Motor neuron (in vitro differentiated cells): ENCODE results near the gene PKD2. TPM values are rescaled to one million over a fixed set of nuclear protein-coding genes. Genes with fewer than 3 reads are reported as not detected.

Experiments
- ATAC-seq, 8 experiments: fragments of 200-7000 bp; cut with Tn5 transposase; replicated peaks in 6 of 8; 2 replicates each; pipeline ENCODE4 v1.8.0; 2021; ENCODE audit warnings: mild to moderate bottlenecking in 8 of 8, moderate library complexity in 8 of 8
- H3K27ac ChIP-seq, 2 donors: fragments of 250-450 bp; sonication (Bioruptor Pico); 2 replicates each; pipeline ENCODE4 v1.9.0; 2021; ENCODE audit warnings: antibody characterized with exemption in 2 of 2, mild to moderate bottlenecking in 2 of 2, moderate library complexity in 1 of 2
- H3K4me1 ChIP-seq, 2 donors: fragments of 250-450 bp; sonication (Bioruptor Pico); replicated peaks in 1 of 2; 2 replicates each; pipeline ENCODE4 v1.6.1; 2021; ENCODE audit warnings: antibody characterized with exemption in 2 of 2, mild to moderate bottlenecking in 2 of 2, moderate library complexity in 1 of 2
- H3K4me3 ChIP-seq, 5 donors: fragments of 250-450 bp; sonication (Bioruptor Pico); 2 replicates each; pipeline ENCODE4 v1.9.0; 2021; ENCODE audit warnings: antibody characterized with exemption in 5 of 5, mild to moderate bottlenecking in 5 of 5, moderate library complexity in 4 of 5
- WGBS, 10 experiments: fragments of 450-650 bp; shearing (Covaris generic); methylation state at CpG; one replicate each; pipeline ENCODE4 v1.0.0; 2022; 5-methylcytosine and 5-hydroxymethylcytosine counted together
- in situ Hi-C, 9 experiments: fragments of 400-800 bp; cut with MboI; loops; one replicate each; pipeline ENCODE4 v1.15.0; 2021; ENCODE audit warnings: low sequenced_read_pairs in 9 of 9, low pct_unique_long_range_greater_than_20kb in 2 of 9; ENCODE audit not compliant: unreplicated experiment in 9 of 9
- total RNA-seq, 8 experiments: library from RNA; unstranded; fragments of 300-600 nt; gene quantifications; 2 replicates each; pipeline versions ENCODE4 v1.2.3 to v1.2.4, GENCODE V29; 2022

The PKD2 gene
- total RNA-seq, 8 experiments from 2014 or later, result 13.3 to 34.7 (median 16.3) TPM

- in situ Hi-C loops, result loop anchor here in 4 of 9 experiments (10.0 to 25.0 kb wide), 3 partner anchors 177 to 477 kb away; partner anchors contain the start of gene PYURF (in 4 of the 4)
- ATAC-seq, result no peak
- 56 to 100% (median 91%) methylated on average over 1 to 2 of the region's 2 CpGs; no CpG with 5 or more reads in 4 of the 10 experiments for WGBS, 10 experiments
- H3K27ac ChIP-seq, result no peak overlapping the region
- H3K4me3 ChIP-seq, result no peak overlapping the region
- no peaks in the 10 kb centered on the region for H3K4me1 ChIP-seq
Observed at GRCh38 chr4:88035292-88035691, 27.9 kb downstream of the PKD2 start.

GRCh38 chr4:88037447-88037846 is 30.0 kb downstream of the PKD2 start:
- no peaks in the 10 kb centered on the region for H3K4me1 ChIP-seq
- no peak overlapping the region for H3K4me3 ChIP-seq
- 67 to 100% (median 83%) methylated on average over 1 of the region's 1 CpG; no CpG with 5 or more reads in 3 of the 10 experiments for WGBS, 10 experiments
- H3K27ac ChIP-seq, result no peak overlapping the region
- in situ Hi-C loops, result loop anchor here in 4 of 9 experiments (10.0 to 25.0 kb wide), 3 partner anchors 175 to 475 kb away; partner anchors contain the start of gene PYURF (in 4 of the 4)
- ATAC-seq, result no peak

- in situ Hi-C loops, result loop anchor here in 4 of 9 experiments (10.0 to 25.0 kb wide), 3 partner anchors 174 to 474 kb away; partner anchors contain the start of gene PYURF (in 4 of the 4)
- no peak for ATAC-seq
- 67 to 100% (median 86%) methylated on average over 1 to 4 of the region's 4 CpGs; no CpG with 5 or more reads in 2 of the 10 experiments for WGBS, 10 experiments
- H3K4me3 ChIP-seq, result no peak overlapping the region
- no peak overlapping the region for H3K27ac ChIP-seq
- no peaks in the 10 kb centered on the region for H3K4me1 ChIP-seq
Observed at GRCh38 chr4:88037936-88038335, 30.5 kb downstream of the PKD2 start.

- Histone ChIP-seq H3K4me1 (no peaks in the 10 kb centered on the region), H3K27ac (no peak overlapping the region), H3K4me3 (no peak overlapping the region)
- 75 to 100% (median 94%) methylated on average over 2 to 3 of the region's 3 CpGs; no CpG with 5 or more reads in 2 of the 10 experiments for WGBS, 10 experiments
- in situ Hi-C loops, result loop anchor here in 4 of 9 experiments (25.0 kb wide), 2 partner anchors 172 to 472 kb away; partner anchors contain the start of gene PYURF (in 4 of the 4)
- ATAC-seq, result no peak
Observed at GRCh38 chr4:88040707-88041106, 33.3 kb downstream of the PKD2 start.

- Histone ChIP-seq H3K27ac (no peak overlapping the region), H3K4me3 (no peak overlapping the region), H3K4me1 (no peaks in the 10 kb centered on the region)
- WGBS, 10 experiments, result 86 to 100% (median 100%) methylated on average over 1 to 2 of the region's 2 CpGs; no CpG with 5 or more reads in 5 of the 10 experiments
- in situ Hi-C loops, result loop anchor here in 4 of 9 experiments (25.0 kb wide), 2 partner anchors 171 to 471 kb away; partner anchors contain the start of gene PYURF (in 4 of the 4)
- no peak for ATAC-seq
Observed at GRCh38 chr4:88041626-88042025, 34.2 kb downstream of the PKD2 start.

GRCh38 chr4:88043001-88043400 is 35.6 kb downstream of the PKD2 start:
- in situ Hi-C loops, result loop anchor here in 4 of 9 experiments (25.0 kb wide), 2 partner anchors 169 to 469 kb away; partner anchors contain the start of gene PYURF (in 4 of the 4)
- H3K4me3 ChIP-seq, result no peak overlapping the region
- H3K27ac ChIP-seq, result no peak overlapping the region
- no peaks in the 10 kb centered on the region for H3K4me1 ChIP-seq
- ATAC-seq, result no peak
- 83 to 100% (median 100%) methylated on average over 1 of the region's 1 CpG; no CpG with 5 or more reads in 4 of the 10 experiments for WGBS, 10 experiments

- 79 to 100% (median 97%) methylated on average over 1 to 8 of the region's 8 CpGs; no CpG with 5 or more reads in 2 of the 10 experiments for WGBS, 10 experiments
- peak in 1 of 8 experiments; percentile 73 for ATAC-seq
- in situ Hi-C loops, result loop anchor here in 4 of 9 experiments (25.0 kb wide), 2 partner anchors 169 to 469 kb away; partner anchors contain the start of gene PYURF (in 4 of the 4)
- H3K27ac ChIP-seq, result no peak overlapping the region
- H3K4me3 ChIP-seq, result no peak overlapping the region
- no peaks in the 10 kb centered on the region for H3K4me1 ChIP-seq
Observed at GRCh38 chr4:88043586-88044340, 36.3 kb downstream of the PKD2 start.

- H3K27ac ChIP-seq, result no peak overlapping the region
- no peak for ATAC-seq
- no peak overlapping the region for H3K4me3 ChIP-seq
- in situ Hi-C loops, result loop anchor here in 4 of 9 experiments (25.0 kb wide), 2 partner anchors 167 to 467 kb away; partner anchors contain the start of gene PYURF (in 4 of the 4)
- no peaks in the 10 kb centered on the region for H3K4me1 ChIP-seq
Observed at GRCh38 chr4:88045021-88045420, 37.6 kb downstream of the PKD2 start.

GRCh38 chr4:88054229-88054628 is 46.8 kb downstream of the PKD2 start:
- 59 to 100% (median 100%) methylated on average over 1 to 3 of the region's 4 CpGs; no CpG with 5 or more reads in 1 of the 10 experiments for WGBS, 10 experiments
- in situ Hi-C loops, result loop anchor here in 1 of 9 experiments (10.0 kb wide), 1 partner anchor 151 kb away; no protein-coding TSS in a partner anchor
- Histone ChIP-seq H3K27ac (no peak overlapping the region), H3K4me1 (no peaks in the 10 kb centered on the region), H3K4me3 (no peak overlapping the region)
- no peak for ATAC-seq

GRCh38 chr4:88054901-88055300 is 47.5 kb downstream of the PKD2 start:
- in situ Hi-C loops, result loop anchor here in 1 of 9 experiments (10.0 kb wide), 1 partner anchor 150 kb away; no protein-coding TSS in a partner anchor
- H3K4me3 ChIP-seq, result no peak overlapping the region
- no peak overlapping the region for H3K27ac ChIP-seq
- H3K4me1 ChIP-seq, result no peaks in the 10 kb centered on the region
- WGBS, 10 experiments, result no CpG with 5 or more reads among the region's 3 CpGs
- peak in 4 of 8 experiments; percentile 47 to 99 (median 84) for ATAC-seq

GRCh38 chr4:88058295-88058694 is 50.9 kb downstream of the PKD2 start:
- no peak for ATAC-seq
- Histone ChIP-seq H3K4me3 (no peak overlapping the region), H3K4me1 (no peaks in the 10 kb centered on the region), H3K27ac (no peak overlapping the region)
- 85 to 100% (median 96%) methylated on average over 3 of the region's 3 CpGs; no CpG with 5 or more reads in 1 of the 10 experiments for WGBS, 10 experiments
- in situ Hi-C loops, result loop anchor here in 1 of 9 experiments (10.0 kb wide), 1 partner anchor 147 kb away; no protein-coding TSS in a partner anchor

- no peak for ATAC-seq
- H3K4me3 ChIP-seq, result no peak overlapping the region
- 30 to 92% (median 75%) methylated on average over 1 to 2 of the region's 2 CpGs; no CpG with 5 or more reads in 5 of the 10 experiments for WGBS, 10 experiments
- in situ Hi-C loops, result loop anchor here in 1 of 9 experiments (10.0 kb wide), 1 partner anchor 145 kb away; no protein-coding TSS in a partner anchor
- H3K27ac ChIP-seq, result no peak overlapping the region
- no peaks in the 10 kb centered on the region for H3K4me1 ChIP-seq
Observed at GRCh38 chr4:88059766-88060165, 52.3 kb downstream of the PKD2 start.

GRCh38 chr4:88060431-88060830 is 53.0 kb downstream of the PKD2 start:
- ATAC-seq, result no peak
- 70 to 100% (median 96%) methylated on average over 1 to 2 of the region's 2 CpGs; no CpG with 5 or more reads in 1 of the 10 experiments for WGBS, 10 experiments
- no peak overlapping the region for H3K27ac ChIP-seq
- in situ Hi-C loops, result no loop called here
- H3K4me3 ChIP-seq, result no peak overlapping the region
- H3K4me1 ChIP-seq, result no peaks in the 10 kb centered on the region
